ENCODE measurements around the gene POLD1. TPM values are rescaled to one million over a fixed set of nuclear protein-coding genes. Genes with fewer than 3 reads are reported as not detected.

The POLD1 gene
- total RNA-seq, 4 donors from 2014 or later = 7.2 to 13.7 (median 10.3) TPM

DNA sequence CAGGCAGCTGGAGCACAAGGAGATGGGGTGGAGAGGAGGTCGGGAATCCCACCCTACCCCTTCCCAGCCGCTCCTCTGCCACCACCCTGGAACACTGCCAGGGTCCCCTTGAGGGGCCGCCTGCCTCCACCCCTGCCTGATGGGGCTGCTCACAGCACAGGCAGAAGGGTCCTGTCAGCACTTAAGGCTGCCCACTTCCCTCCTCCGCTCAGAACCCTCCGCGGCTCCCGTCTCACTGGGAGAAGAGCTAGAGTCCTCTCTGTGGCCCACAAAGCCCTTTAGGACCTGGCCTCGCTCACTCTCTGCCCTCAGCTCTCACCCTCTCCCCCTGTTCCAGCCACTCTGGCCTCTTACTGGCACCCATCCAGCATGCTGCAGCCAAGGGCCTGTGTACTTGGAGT lies 3.4 kb upstream of the POLD1 start:
- Histone ChIP-seq H3K4me3 (no peak overlapping the region), H3K9me3 (no peaks in the 10 kb centered on the region), H3K27me3 (no peaks in the 10 kb centered on the region), H3K27ac (no peak overlapping the region), H3K36me3 (peaks cover 0 to 57% of the 10 kb centered on the region in 2 donors), H3K4me1 (peaks cover 0 to 51% (median 10%) of the 10 kb centered on the region in 3 donors)
- ATAC-seq = no peak
- 78% methylated on average over 8 of the region's 8 CpGs; no CpG with 5 or more reads in 1 of the 2 donors for WGBS, 2 donors (ENCODE audit: low coverage in 1 of 2)
- TF ChIP-seq POLR2A (IDR thresholded peaks at IDR 0.05) (no peak), EP300 (IDR thresholded peaks at IDR 0.05) (no peak), POLR2AphosphoS5 (IDR thresholded peaks at IDR 0.05) (no peak)
- TF ChIP-seq, protein P1, sequence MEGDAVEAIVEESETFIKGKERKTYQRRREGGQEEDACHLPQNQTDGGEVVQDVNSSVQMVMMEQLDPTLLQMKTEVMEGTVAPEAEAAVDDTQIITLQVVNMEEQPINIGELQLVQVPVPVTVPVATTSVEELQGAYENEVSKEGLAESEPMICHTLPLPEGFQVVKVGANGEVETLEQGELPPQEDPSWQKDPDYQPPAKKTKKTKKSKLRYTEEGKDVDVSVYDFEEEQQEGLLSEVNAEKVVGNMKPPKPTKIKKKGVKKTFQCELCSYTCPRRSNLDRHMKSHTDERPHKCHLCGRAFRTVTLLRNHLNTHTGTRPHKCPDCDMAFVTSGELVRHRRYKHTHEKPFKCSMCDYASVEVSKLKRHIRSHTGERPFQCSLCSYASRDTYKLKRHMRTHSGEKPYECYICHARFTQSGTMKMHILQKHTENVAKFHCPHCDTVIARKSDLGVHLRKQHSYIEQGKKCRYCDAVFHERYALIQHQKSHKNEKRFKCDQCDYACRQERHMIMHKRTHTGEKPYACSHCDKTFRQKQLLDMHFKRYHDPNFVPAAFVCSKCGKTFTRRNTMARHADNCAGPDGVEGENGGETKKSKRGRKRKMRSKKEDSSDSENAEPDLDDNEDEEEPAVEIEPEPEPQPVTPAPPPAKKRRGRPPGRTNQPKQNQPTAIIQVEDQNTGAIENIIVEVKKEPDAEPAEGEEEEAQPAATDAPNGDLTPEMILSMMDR (IDR thresholded peaks at IDR 0.05) = no peak

DNA sequence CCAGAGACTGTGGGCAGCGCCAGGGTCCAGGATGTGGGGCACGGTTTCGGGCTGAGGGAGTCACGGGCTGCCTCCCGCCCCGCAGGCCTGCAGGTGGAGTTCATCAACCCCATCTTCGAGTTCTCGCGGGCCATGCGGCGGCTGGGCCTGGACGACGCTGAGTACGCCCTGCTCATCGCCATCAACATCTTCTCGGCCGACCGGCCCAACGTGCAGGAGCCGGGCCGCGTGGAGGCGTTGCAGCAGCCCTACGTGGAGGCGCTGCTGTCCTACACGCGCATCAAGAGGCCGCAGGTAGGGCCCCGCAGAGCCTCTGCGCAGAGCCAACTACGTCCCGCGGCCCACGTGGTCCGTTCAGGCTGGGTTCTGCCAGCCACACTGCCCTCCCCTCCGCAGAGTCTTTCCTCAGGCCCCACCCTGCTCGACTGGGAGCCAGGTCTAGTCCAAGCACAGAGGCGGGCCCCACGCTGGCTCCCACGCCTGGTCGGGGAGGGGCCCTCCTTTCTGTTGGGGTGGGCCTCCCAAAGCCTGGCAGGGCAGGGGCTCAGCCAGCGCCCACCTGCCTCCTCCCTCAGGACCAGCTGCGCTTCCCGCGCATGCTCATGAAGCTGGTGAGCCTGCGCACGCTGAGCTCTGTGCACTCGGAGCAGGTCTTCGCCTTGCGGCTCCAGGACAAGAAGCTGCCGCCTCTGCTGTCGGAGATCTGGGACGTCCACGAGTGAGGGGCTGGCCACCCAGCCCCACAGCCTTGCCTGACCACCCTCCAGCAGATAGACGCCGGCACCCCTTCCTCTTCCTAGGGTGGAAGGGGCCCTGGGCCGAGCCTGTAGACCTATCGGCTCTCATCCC lies 2.0 kb upstream of the POLD1 start:
- ATAC-seq = no peak
- Histone ChIP-seq H3K4me1 (peaks cover 0 to 43% (median 9%) of the 10 kb centered on the region in 3 donors), H3K4me3 (no peak overlapping the region), H3K9me3 (no peaks in the 10 kb centered on the region), H3K27me3 (no peaks in the 10 kb centered on the region), H3K36me3 (peaks cover 0 to 65% of the 10 kb centered on the region in 2 donors), H3K27ac (peak overlapping the region in 1 of 4 donors; percentile 93)
- WGBS, 2 donors (ENCODE audit: low coverage in 1 of 2) = 92% methylated on average over 10 of the region's 58 CpGs; no CpG with 5 or more reads in 1 of the 2 donors
- no peak for TF ChIP-seq POLR2A (IDR thresholded peaks at IDR 0.05)
- TF ChIP-seq POLR2AphosphoS5 (IDR thresholded peaks at IDR 0.05) = no peak
- no peak for TF ChIP-seq EP300 (IDR thresholded peaks at IDR 0.05)
- TF ChIP-seq, protein P1 (IDR thresholded peaks at IDR 0.05) = no peak

DNA sequence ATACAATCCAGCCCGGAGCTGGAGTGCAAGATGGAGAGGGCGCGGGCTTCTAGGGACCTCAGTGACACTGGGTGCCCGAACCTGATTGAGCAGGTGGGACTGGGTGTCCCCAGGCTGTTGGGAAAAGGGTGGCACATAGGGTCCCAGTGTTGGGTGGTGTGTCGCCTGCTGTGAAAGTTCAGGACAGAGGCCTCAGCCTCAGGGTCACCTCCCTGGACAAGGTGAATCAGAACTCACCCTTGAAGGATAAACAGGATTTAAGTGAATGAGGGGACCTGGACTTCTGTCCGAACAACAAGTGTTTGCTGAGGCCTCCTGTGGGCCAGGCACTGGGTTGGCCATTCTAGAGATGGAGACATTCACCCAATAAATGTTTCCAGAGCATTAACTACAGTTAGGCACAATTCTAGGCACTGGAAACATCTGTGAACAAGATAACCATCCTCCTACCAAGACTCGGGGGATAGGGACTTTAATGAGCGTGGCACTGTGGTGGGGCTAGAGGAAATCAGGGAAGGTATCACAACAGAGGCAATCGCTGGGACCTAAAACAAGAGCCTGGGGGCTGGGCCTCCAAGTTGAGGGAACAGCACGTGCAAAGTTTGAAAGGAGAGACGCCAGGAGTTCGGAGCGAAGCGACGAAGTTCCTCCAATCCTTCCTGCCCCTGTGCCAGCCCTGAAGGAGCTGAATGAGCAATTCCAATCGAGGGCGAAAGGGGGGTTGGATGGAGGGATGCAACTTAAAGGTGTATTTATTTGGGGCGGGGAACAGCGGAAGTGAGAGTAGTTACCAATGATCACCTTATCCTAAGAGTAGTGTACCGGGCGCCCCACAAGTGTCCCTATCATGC lies 921 bp upstream of the POLD1 start:
- H3K27me3 ChIP-seq = no peaks in the 10 kb centered on the region
- no peak for TF ChIP-seq POLR2AphosphoS5 (IDR thresholded peaks at IDR 0.05)
- TF ChIP-seq EP300 (IDR thresholded peaks at IDR 0.05) = no peak
- TF ChIP-seq POLR2A (IDR thresholded peaks at IDR 0.05) = no peak
- TF ChIP-seq, protein P1 (IDR thresholded peaks at IDR 0.05) = no peak
- WGBS, 2 donors (ENCODE audit: low coverage in 1 of 2) = 17 to 29% methylated on average over 5 to 14 of the region's 21 CpGs
- no peaks in the 10 kb centered on the region for H3K9me3 ChIP-seq
- peak overlapping the region; percentile 45 to 93 (median 88) for H3K27ac ChIP-seq
- peak overlapping the region; percentile 46 to 79 for H3K4me3 ChIP-seq
- ATAC-seq = no peak
- peaks cover 0 to 37% (median 7%) of the 10 kb centered on the region in 3 donors for H3K4me1 ChIP-seq
- peaks cover 0 to 59% of the 10 kb centered on the region in 2 donors for H3K36me3 ChIP-seq

DNA sequence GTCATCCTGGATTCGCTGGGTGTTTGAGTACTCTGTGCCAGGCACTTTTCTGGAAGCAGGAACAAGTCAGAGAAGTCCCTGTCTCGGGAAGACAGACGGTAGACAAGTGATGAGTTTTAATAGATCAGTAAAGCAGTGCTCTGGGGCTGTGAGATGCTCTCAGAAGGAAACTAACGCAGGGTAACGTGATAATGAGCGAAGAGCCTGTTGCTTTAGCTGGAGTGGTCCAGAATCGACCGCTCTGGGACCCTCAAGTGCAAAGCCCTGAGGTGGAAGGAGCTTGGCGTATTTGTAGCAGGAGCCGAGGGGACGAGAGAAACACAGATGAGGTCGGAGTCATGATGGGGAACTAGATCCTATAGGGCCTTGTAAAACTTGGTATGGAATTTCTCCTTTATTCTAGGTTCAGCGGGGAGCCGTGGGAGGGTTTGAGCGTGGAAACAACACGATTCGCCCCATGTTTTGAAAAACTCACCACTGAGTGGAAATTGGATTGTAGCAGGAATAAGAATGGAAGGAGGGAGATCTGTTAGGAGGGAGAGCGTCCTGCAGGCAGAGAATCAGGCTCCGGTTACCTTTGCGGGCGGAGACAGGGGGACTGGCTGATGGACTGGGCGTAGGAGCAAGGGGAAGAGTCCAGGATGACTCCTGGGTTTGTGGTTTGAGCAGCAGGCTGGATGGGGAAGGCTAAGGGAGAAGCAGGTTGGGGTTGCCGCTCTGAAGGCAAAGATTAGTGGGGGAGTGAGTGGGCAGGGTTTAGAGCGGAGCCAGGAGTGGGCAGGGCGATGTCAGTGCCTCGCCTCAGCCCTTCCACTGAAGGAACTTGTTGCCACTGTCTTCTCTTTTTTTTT lies 763 bp downstream of the POLD1 start:
- Histone ChIP-seq H3K4me3 (peak overlapping the region; percentile 46 to 79), H3K4me1 (peaks cover 0 to 32% (median 7%) of the 10 kb centered on the region in 3 donors), H3K27me3 (no peaks in the 10 kb centered on the region), H3K36me3 (peaks cover 0 to 43% of the 10 kb centered on the region in 2 donors), H3K27ac (peak overlapping the region; percentile 32 to 93 (median 88)), H3K9me3 (no peaks in the 10 kb centered on the region)
- no peak for ATAC-seq
- WGBS, 2 donors (ENCODE audit: low coverage in 1 of 2) = 8 to 16% methylated on average over 15 to 18 of the region's 26 CpGs
- no peak for TF ChIP-seq EP300 (IDR thresholded peaks at IDR 0.05)
- TF ChIP-seq, protein P1 (IDR thresholded peaks at IDR 0.05) = no peak
- no peak for TF ChIP-seq POLR2A (IDR thresholded peaks at IDR 0.05)
- TF ChIP-seq POLR2AphosphoS5 (IDR thresholded peaks at IDR 0.05) = no peak

Measured in gastroesophageal sphincter (tissue), 4 donors.